ENCODE measurements around the gene HMCN2. TPM values are rescaled to one million over a fixed set of nuclear protein-coding genes. Genes with fewer than 3 reads are reported as not detected.

Gene HMCN2
- total RNA-seq, 1 donor from 2014 or later = 7.8 TPM

- H3K27ac ChIP-seq = no peak overlapping the region
- DNase-seq = no peak
- H3K4me1 ChIP-seq = no peaks in the 10 kb centered on the region
- no peak for TF ChIP-seq CTCF (IDR thresholded peaks at IDR 0.05)
- intact Hi-C loops (cut with DNase I) = no loop called here
- no peak for ATAC-seq
- H3K36me3 ChIP-seq = no peaks in the 10 kb centered on the region
- no peaks in the 10 kb centered on the region for H3K9me3 ChIP-seq
- no peak overlapping the region for H3K4me3 ChIP-seq
- H3K27me3 ChIP-seq = peaks cover 35% of the 10 kb centered on the region
These were observed 57.6 kb downstream of the HMCN2 start for GRCh38 chr9:130323051-130323745.

GRCh38 chr9:130325921-130326320 is 60.4 kb downstream of the HMCN2 start:
- DNase-seq (no peak), ATAC-seq (no peak)
- H3K27ac ChIP-seq = no peak overlapping the region
- no peaks in the 10 kb centered on the region for H3K9me3 ChIP-seq
- H3K4me3 ChIP-seq = no peak overlapping the region
- intact Hi-C loops (cut with DNase I) = no loop called here
- H3K27me3 ChIP-seq = peaks cover 37% of the 10 kb centered on the region
- no peaks in the 10 kb centered on the region for H3K36me3 ChIP-seq
- H3K4me1 ChIP-seq = no peaks in the 10 kb centered on the region
- TF ChIP-seq CTCF (IDR thresholded peaks at IDR 0.05) = no peak

- Histone ChIP-seq H3K36me3 (no peaks in the 10 kb centered on the region), H3K27ac (no peak overlapping the region), H3K4me1 (no peaks in the 10 kb centered on the region), H3K4me3 (no peak overlapping the region), H3K27me3 (peaks cover 37% of the 10 kb centered on the region), H3K9me3 (no peaks in the 10 kb centered on the region)
- intact Hi-C loops (cut with DNase I) = no loop called here
- ATAC-seq = no peak
- no peak for DNase-seq
- TF ChIP-seq CTCF (IDR thresholded peaks at IDR 0.05) = peak; percentile 17
These were observed 61.7 kb downstream of the HMCN2 start for GRCh38 chr9:130327070-130327780.

GRCh38 chr9:130327781-130328348 is 62.3 kb downstream of the HMCN2 start:
- Histone ChIP-seq H3K4me1 (no peaks in the 10 kb centered on the region), H3K9me3 (no peaks in the 10 kb centered on the region), H3K27me3 (peaks cover 37% of the 10 kb centered on the region), H3K27ac (no peak overlapping the region), H3K4me3 (no peak overlapping the region), H3K36me3 (no peaks in the 10 kb centered on the region)
- intact Hi-C loops (cut with DNase I) = no loop called here
- ATAC-seq (no peak), DNase-seq (peak; percentile 65)
- no peak for TF ChIP-seq CTCF (IDR thresholded peaks at IDR 0.05)

- intact Hi-C loops (cut with DNase I) = no loop called here
- Histone ChIP-seq H3K27ac (no peak overlapping the region), H3K27me3 (peaks cover 37% of the 10 kb centered on the region), H3K36me3 (no peaks in the 10 kb centered on the region), H3K9me3 (no peaks in the 10 kb centered on the region), H3K4me3 (no peak overlapping the region), H3K4me1 (no peaks in the 10 kb centered on the region)
- peak; percentile 62 for DNase-seq
- peak; percentile 38 for ATAC-seq
- TF ChIP-seq CTCF (IDR thresholded peaks at IDR 0.05) = no peak
These were observed 62.8 kb downstream of the HMCN2 start for GRCh38 chr9:130328349-130328801.
